Measurements from ENCODE around the gene NADK2.

- TF ChIP-seq EZH2 (IDR thresholded peaks at IDR 0.05; ENCODE audit: insufficient read depth, poor library complexity, severe bottlenecking) (no peak), EZH2phosphoT487 (IDR thresholded peaks at IDR 0.05; ENCODE audit: insufficient read depth, low read depth) (no peak)
Observed at GRCh38 chr5:36230151-36230790, 11.5 kb downstream of the NADK2 start.

All from GM23248 (cell line).